Ovary (tissue), 3 donors: ENCODE results near the gene METTL23.

Source experiments
- POLR2A ChIP-seq: fragments of 450-650 bp; IDR thresholded peaks from one replicate; pipeline ENCODE4 v1.6.1; 2017; ENCODE audit warnings: antibody characterized with exemption, mild to moderate bottlenecking, moderate library complexity
- TF ChIP-seq, protein P1 (sequence below), 3 donors: fragments of 450-650 bp in 2 of 3; fragments of 200-600 bp in 1 of 3; IDR thresholded peaks; one replicate each; pipeline versions ENCODE4 v1.5.1 to v1.8.0; 2016 to 2022; ENCODE audit warnings: antibody characterized with exemption in 3 of 3, mild to moderate bottlenecking in 1 of 3
- donor health status: DM: no; HTN: no; CAD: no.

GRCh38 chr17:76682296-76682695, 44.3 kb upstream of the METTL23 start:
- TF ChIP-seq, protein P1, sequence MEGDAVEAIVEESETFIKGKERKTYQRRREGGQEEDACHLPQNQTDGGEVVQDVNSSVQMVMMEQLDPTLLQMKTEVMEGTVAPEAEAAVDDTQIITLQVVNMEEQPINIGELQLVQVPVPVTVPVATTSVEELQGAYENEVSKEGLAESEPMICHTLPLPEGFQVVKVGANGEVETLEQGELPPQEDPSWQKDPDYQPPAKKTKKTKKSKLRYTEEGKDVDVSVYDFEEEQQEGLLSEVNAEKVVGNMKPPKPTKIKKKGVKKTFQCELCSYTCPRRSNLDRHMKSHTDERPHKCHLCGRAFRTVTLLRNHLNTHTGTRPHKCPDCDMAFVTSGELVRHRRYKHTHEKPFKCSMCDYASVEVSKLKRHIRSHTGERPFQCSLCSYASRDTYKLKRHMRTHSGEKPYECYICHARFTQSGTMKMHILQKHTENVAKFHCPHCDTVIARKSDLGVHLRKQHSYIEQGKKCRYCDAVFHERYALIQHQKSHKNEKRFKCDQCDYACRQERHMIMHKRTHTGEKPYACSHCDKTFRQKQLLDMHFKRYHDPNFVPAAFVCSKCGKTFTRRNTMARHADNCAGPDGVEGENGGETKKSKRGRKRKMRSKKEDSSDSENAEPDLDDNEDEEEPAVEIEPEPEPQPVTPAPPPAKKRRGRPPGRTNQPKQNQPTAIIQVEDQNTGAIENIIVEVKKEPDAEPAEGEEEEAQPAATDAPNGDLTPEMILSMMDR (IDR thresholded peaks at IDR 0.05) = no peak
- TF ChIP-seq POLR2A = no peak
